Neuronal stem cell (in vitro differentiated cells): Measurements from ENCODE around the gene GJB3.
A peak's percentile ranks its signal among the peaks of the same experiment; 100 is the strongest.

Experiments
- DNase-seq: peaks from one replicate; pipeline ENCODE4 v3.0.0-alpha.2; 2013; ENCODE audit warnings: low spot score
- H2AFZ ChIP-seq: one replicate; pipeline ENCODE4 v1.6.1; 2013; ENCODE audit warnings: mild to moderate bottlenecking, low read length, inconsistent platforms
- H2AK5ac ChIP-seq: 2 replicates; pipeline ENCODE4 v1.6.1; 2013; ENCODE audit warnings: low read depth, mild to moderate bottlenecking, inconsistent platforms, low read length, moderate library complexity, mixed read lengths
- H2BK120ac ChIP-seq: 2 replicates; pipeline ENCODE4 v1.6.1; 2013; ENCODE audit warnings: low read depth, mild to moderate bottlenecking, inconsistent platforms, low read length, moderate library complexity, mixed read lengths
- H2BK12ac ChIP-seq: one replicate; pipeline ENCODE4 v1.6.1; 2013; ENCODE audit warnings: low read length, inconsistent platforms
- H2BK15ac ChIP-seq: 2 replicates; pipeline ENCODE4 v1.6.1; 2013; ENCODE audit warnings: mild to moderate bottlenecking, low read length, inconsistent platforms, mixed read lengths
- H2BK5ac ChIP-seq: one replicate; pipeline ENCODE4 v1.6.1; 2013; ENCODE audit warnings: inconsistent platforms, mild to moderate bottlenecking, low read length, moderate library complexity
- H3K14ac ChIP-seq: one replicate; pipeline ENCODE4 v1.6.1; 2013; ENCODE audit warnings: low read length, inconsistent platforms
- H3K18ac ChIP-seq: 2 replicates; pipeline ENCODE4 v1.6.1; 2013; ENCODE audit warnings: low read length, inconsistent platforms
- H3K23ac ChIP-seq: 2 replicates; pipeline ENCODE4 v1.6.1; 2013; ENCODE audit warnings: low read depth, mild to moderate bottlenecking, mixed read lengths, low read length, inconsistent platforms; ENCODE audit not compliant: poor library complexity
- H3K27ac ChIP-seq: replicated peaks from 3 replicates; pipeline ENCODE4 v1.5.1; 2013; ENCODE audit warnings: low read length, inconsistent platforms
- H3K27me3 ChIP-seq, 3 experiments: 2 replicates each; pipeline ENCODE4 v1.6.1; 2013; ENCODE audit warnings: low read length in 3 of 3, mild to moderate bottlenecking in 2 of 3, inconsistent platforms in 1 of 3, low read depth in 1 of 3, mixed read lengths in 1 of 3, moderate library complexity in 1 of 3; ENCODE audit not compliant: control insufficient read depth in 3 of 3, insufficient read depth in 3 of 3
- H3K36me3 ChIP-seq, 2 donors: replicated peaks in 1 of 2; 2 replicates each; pipeline ENCODE4 v1.6.1; 2013; ENCODE audit warnings: low read length in 2 of 2; ENCODE audit not compliant: control insufficient read depth in 2 of 2, insufficient read depth in 2 of 2
- H3K4ac ChIP-seq: 2 replicates; pipeline ENCODE4 v1.6.1; 2013; ENCODE audit warnings: inconsistent platforms, mild to moderate bottlenecking, low read length, moderate library complexity
- H3K4me1 ChIP-seq, 2 donors: 1 replicate in 1 of 2; 2 replicates in 1 of 2; pipeline ENCODE4 v1.6.1; 2013; ENCODE audit warnings: low read length in 2 of 2, low read depth in 1 of 2; ENCODE audit not compliant: control insufficient read depth in 2 of 2, insufficient read depth in 1 of 2
- H3K4me2 ChIP-seq: one replicate; pipeline ENCODE4 v1.6.1; 2013; ENCODE audit warnings: mild to moderate bottlenecking, low read length, inconsistent platforms; ENCODE audit not compliant: insufficient read depth, poor library complexity, severe bottlenecking
- H3K4me3 ChIP-seq, 2 donors: 2 replicates each; pipeline ENCODE4 v1.5.1; 2013; ENCODE audit warnings: low read length in 2 of 2, mild to moderate bottlenecking in 2 of 2, inconsistent platforms in 1 of 2, moderate library complexity in 1 of 2
- H3K79me1 ChIP-seq: one replicate; pipeline ENCODE4 v1.6.1; 2013; ENCODE audit warnings: low read depth, mild to moderate bottlenecking, inconsistent platforms, low read length, moderate library complexity
- H3K9ac ChIP-seq: one replicate; pipeline ENCODE4 v1.6.1; 2013; ENCODE audit warnings: mild to moderate bottlenecking, low read depth, low read length, inconsistent platforms; ENCODE audit not compliant: poor library complexity
- H3K9me3 ChIP-seq, 2 donors: replicated peaks in 1 of 2; 2 replicates each; pipeline versions ENCODE3 to v1.6.1; 2013; ENCODE audit warnings: low read length in 2 of 2, mild to moderate bottlenecking in 2 of 2, inconsistent platforms in 1 of 2, low read depth in 1 of 2, mixed read lengths in 1 of 2, moderate library complexity in 1 of 2; ENCODE audit not compliant: control insufficient read depth in 2 of 2, insufficient read depth in 1 of 2
- H4K8ac ChIP-seq: one replicate; pipeline ENCODE4 v1.6.1; 2013; ENCODE audit warnings: low read depth, mild to moderate bottlenecking, inconsistent platforms, low read length, moderate library complexity
- H4K91ac ChIP-seq: one replicate; pipeline ENCODE4 v1.6.1; 2013; ENCODE audit warnings: low read length, low read depth, mild to moderate bottlenecking, inconsistent platforms; ENCODE audit not compliant: poor library complexity
- WGBS, 2 donors: extraction: QIAGEN DNeasy Blood & Tissue Kit; methylation state at CpG; one replicate each; pipeline ENCODE4 v1.1.7; 2013; ENCODE audit warnings: missing lambda C conversion rate in 2 of 2, mixed read lengths in 1 of 2; ENCODE audit not compliant: insufficient read length in 2 of 2, insufficient replicate concordance in 1 of 2; ENCODE audit errors: extremely low coverage in 2 of 2; 5-methylcytosine and 5-hydroxymethylcytosine counted together

Gene GJB3

GRCh38 chr1:34827341-34827941, 46.4 kb downstream of the GJB3 start:
- WGBS, 2 donors = no CpG with 5 or more reads among the region's 5 CpGs
- no peak for DNase-seq
- H3K79me1 ChIP-seq = no peaks in the 10 kb centered on the region

GRCh38 chr1:34828611-34829010, 47.6 kb downstream of the GJB3 start:
- Histone ChIP-seq H3K36me3 (no peaks in the 10 kb centered on the region), H3K27ac (no peak overlapping the region), H2BK5ac (no peak overlapping the region), H3K18ac (no peak overlapping the region), H3K14ac (no peak overlapping the region), H4K8ac (no peak overlapping the region), H3K9me3 (peaks cover 0 to 4% of the 10 kb centered on the region in 2 donors), H2AK5ac (no peak overlapping the region), H3K9ac (no peak overlapping the region), H3K23ac (no peak overlapping the region), H3K27me3 (no peaks in the 10 kb centered on the region), H3K4me3 (no peak overlapping the region), H3K79me1 (no peaks in the 10 kb centered on the region), H3K4me2 (no peak overlapping the region), H3K4ac (no peak overlapping the region), H2BK120ac (no peak overlapping the region), H4K91ac (no peak overlapping the region), H2BK12ac (no peak overlapping the region), H2BK15ac (no peak overlapping the region), H3K4me1 (peaks cover 2 to 15% of the 10 kb centered on the region in 2 donors), H2AFZ (no peak overlapping the region)
- DNase-seq = no peak
- no CpG with 5 or more reads among the region's 2 CpGs for whole genome bisulfite sequencing, 2 donors

More at GRCh38 chr1:34827341-34827941, 46.4 kb downstream of the GJB3 start:
- no peak overlapping the region for H4K91ac ChIP-seq
- H3K27ac ChIP-seq = no peak overlapping the region
- no peak overlapping the region for H2AFZ ChIP-seq
- peaks cover 2 to 15% of the 10 kb centered on the region in 2 donors for H3K4me1 ChIP-seq
- peaks cover 0 to 4% of the 10 kb centered on the region in 2 donors for H3K9me3 ChIP-seq
- H2BK15ac ChIP-seq = no peak overlapping the region
- no peak overlapping the region for H2BK12ac ChIP-seq
- no peaks in the 10 kb centered on the region for H3K36me3 ChIP-seq
- H4K8ac ChIP-seq = no peak overlapping the region
- no peaks in the 10 kb centered on the region for H3K27me3 ChIP-seq
- no peak overlapping the region for H2BK120ac ChIP-seq
- H3K4me2 ChIP-seq = no peak overlapping the region
- H2AK5ac ChIP-seq = no peak overlapping the region
- H3K23ac ChIP-seq = no peak overlapping the region
- no peak overlapping the region for H3K4me3 ChIP-seq
- H2BK5ac ChIP-seq = no peak overlapping the region
- H3K18ac ChIP-seq = no peak overlapping the region
- no peak overlapping the region for H3K4ac ChIP-seq
- no peak overlapping the region for H3K9ac ChIP-seq
- no peak overlapping the region for H3K14ac ChIP-seq

GRCh38 chr1:34829250-34829649, 48.2 kb downstream of the GJB3 start:
- H2AFZ ChIP-seq = no peak overlapping the region
- no peak overlapping the region for H2BK5ac ChIP-seq
- peaks cover 2 to 15% of the 10 kb centered on the region in 2 donors for H3K4me1 ChIP-seq
- H2AK5ac ChIP-seq = no peak overlapping the region
- no peaks in the 10 kb centered on the region for H3K79me1 ChIP-seq
- H3K4ac ChIP-seq = no peak overlapping the region
- no peak overlapping the region for H3K9ac ChIP-seq
- no peaks in the 10 kb centered on the region for H3K36me3 ChIP-seq
- no peak overlapping the region for H3K23ac ChIP-seq
- no peak overlapping the region for H2BK120ac ChIP-seq
- no peak overlapping the region for H4K8ac ChIP-seq
- no peaks in the 10 kb centered on the region for H3K27me3 ChIP-seq
- H2BK12ac ChIP-seq = no peak overlapping the region
- no peak overlapping the region for H3K14ac ChIP-seq
- H3K27ac ChIP-seq = no peak overlapping the region
- no peaks in the 10 kb centered on the region for H3K9me3 ChIP-seq
- H3K4me2 ChIP-seq = no peak overlapping the region
- no CpG with 5 or more reads among the region's 3 CpGs for WGBS, 2 donors
- H4K91ac ChIP-seq = no peak overlapping the region
- H3K18ac ChIP-seq = no peak overlapping the region
- no peak for DNase-seq
- H3K4me3 ChIP-seq = no peak overlapping the region
- H2BK15ac ChIP-seq = no peak overlapping the region

DNA sequence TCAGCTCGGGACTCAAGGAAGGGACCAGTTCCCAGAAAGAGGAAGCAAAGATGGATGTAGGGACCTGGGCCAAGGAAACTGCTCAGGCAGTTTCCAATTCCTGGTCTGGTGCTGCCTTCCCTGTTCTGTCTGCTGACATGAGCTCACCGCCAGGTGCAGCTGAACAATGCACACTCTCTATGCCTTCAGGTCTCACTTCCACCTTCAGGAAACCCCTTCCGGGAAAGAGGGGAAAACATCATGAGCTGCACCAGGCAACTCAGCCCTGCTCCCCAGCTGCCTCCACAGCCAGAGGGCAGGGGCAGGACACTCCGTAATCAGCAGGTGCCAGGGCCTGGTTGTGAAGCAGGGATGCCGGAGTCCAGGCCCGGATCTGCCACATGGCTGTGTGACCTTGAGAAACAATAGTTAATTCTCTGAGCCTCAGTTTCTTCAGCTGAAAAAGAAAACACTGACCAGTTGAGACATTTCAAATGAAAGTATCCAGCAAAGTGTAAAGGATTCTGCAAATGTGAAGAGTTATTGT, 50.8 kb downstream of the GJB3 start:
- Histone ChIP-seq H3K4me3 (no peak overlapping the region), H3K4me2 (no peak overlapping the region), H3K36me3 (no peaks in the 10 kb centered on the region), H4K8ac (no peak overlapping the region), H2AFZ (no peak overlapping the region), H4K91ac (no peak overlapping the region), H3K4me1 (peaks cover 2 to 17% of the 10 kb centered on the region in 2 donors), H2BK15ac (no peak overlapping the region), H2AK5ac (no peak overlapping the region), H3K79me1 (no peaks in the 10 kb centered on the region), H2BK120ac (no peak overlapping the region), H3K4ac (no peak overlapping the region), H3K9me3 (no peaks in the 10 kb centered on the region), H3K27me3 (no peaks in the 10 kb centered on the region), H3K9ac (peak overlapping the region; percentile 7), H3K23ac (no peak overlapping the region), H2BK12ac (no peak overlapping the region), H2BK5ac (no peak overlapping the region), H3K18ac (no peak overlapping the region), H3K27ac (no peak overlapping the region), H3K14ac (no peak overlapping the region)
- no peak for DNase-seq
- WGBS, 2 donors = no CpG with 5 or more reads among the region's 6 CpGs
